ENCODE data around the gene GREM2.

- TF ChIP-seq, protein P1, sequence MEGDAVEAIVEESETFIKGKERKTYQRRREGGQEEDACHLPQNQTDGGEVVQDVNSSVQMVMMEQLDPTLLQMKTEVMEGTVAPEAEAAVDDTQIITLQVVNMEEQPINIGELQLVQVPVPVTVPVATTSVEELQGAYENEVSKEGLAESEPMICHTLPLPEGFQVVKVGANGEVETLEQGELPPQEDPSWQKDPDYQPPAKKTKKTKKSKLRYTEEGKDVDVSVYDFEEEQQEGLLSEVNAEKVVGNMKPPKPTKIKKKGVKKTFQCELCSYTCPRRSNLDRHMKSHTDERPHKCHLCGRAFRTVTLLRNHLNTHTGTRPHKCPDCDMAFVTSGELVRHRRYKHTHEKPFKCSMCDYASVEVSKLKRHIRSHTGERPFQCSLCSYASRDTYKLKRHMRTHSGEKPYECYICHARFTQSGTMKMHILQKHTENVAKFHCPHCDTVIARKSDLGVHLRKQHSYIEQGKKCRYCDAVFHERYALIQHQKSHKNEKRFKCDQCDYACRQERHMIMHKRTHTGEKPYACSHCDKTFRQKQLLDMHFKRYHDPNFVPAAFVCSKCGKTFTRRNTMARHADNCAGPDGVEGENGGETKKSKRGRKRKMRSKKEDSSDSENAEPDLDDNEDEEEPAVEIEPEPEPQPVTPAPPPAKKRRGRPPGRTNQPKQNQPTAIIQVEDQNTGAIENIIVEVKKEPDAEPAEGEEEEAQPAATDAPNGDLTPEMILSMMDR (IDR thresholded peaks at IDR 0.05): no peak
- TF ChIP-seq, protein P2, sequence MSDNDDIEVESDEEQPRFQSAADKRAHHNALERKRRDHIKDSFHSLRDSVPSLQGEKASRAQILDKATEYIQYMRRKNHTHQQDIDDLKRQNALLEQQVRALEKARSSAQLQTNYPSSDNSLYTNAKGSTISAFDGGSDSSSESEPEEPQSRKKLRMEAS (CRISPR knock-in tag; IDR thresholded peaks at IDR 0.05): no peak
- TF ChIP-seq ZNF263 (CRISPR knock-in tag; IDR thresholded peaks at IDR 0.05; ENCODE audit: low read depth): no peak
- TF ChIP-seq ZNF121 (CRISPR knock-in tag; IDR thresholded peaks at IDR 0.05): no peak
- TF ChIP-seq ZNF423 (CRISPR knock-in tag; IDR thresholded peaks at IDR 0.05): no peak
- no peak for TF ChIP-seq SMAD3 (CRISPR knock-in tag; IDR thresholded peaks at IDR 0.05; ENCODE audit: borderline replicate concordance)
- no peak for TF ChIP-seq NR2C2 (CRISPR knock-in tag; IDR thresholded peaks at IDR 0.05)
- TF ChIP-seq TEAD4 (CRISPR knock-in tag; IDR thresholded peaks at IDR 0.05): no peak
- no peak for TF ChIP-seq ZNF219 (CRISPR knock-in tag; IDR thresholded peaks at IDR 0.05; ENCODE audit: borderline replicate concordance)
- no peak for TF ChIP-seq ESRRA (CRISPR knock-in tag; IDR thresholded peaks at IDR 0.05; ENCODE audit: borderline replicate concordance)
- no peak for TF ChIP-seq FOXP1 (CRISPR knock-in tag; IDR thresholded peaks at IDR 0.05; ENCODE audit: borderline replicate concordance)
- TF ChIP-seq NFE2L1 (CRISPR knock-in tag; IDR thresholded peaks at IDR 0.05): no peak
- TF ChIP-seq USF2 (CRISPR knock-in tag; IDR thresholded peaks at IDR 0.05): no peak
Observed at GRCh38 chr1:240630409-240630808, 18.5 kb upstream of the GREM2 start.

All from WTC11 (cell line).